GM10248 (cell line): Measurements from ENCODE around the gene DDX10.

ENCODE experiments used
- CTCF ChIA-PET: fragments of 300-600 bp; sonication (Branson Sonifier 250); formaldehyde crosslinking; extraction: SDS; loops from one replicate; lab custom pipeline; 2021; ENCODE audit warnings: antibody characterized with exemption; lab: Yijun Ruan, JAX
- POLR2A ChIA-PET: fragments of 350-650 bp; sonication (Branson Sonifier 250); formaldehyde crosslinking; extraction: SDS; loops from one replicate; lab custom pipeline; 2020; ENCODE audit warnings: antibody characterized with exemption; lab: Yijun Ruan, JAX
- DNase-seq: peaks from one replicate; pipeline ENCODE4 v3.0.0; 2012; ENCODE audit errors: extremely low spot score
- TF ChIP-seq, protein P1 (sequence below): IDR thresholded peaks from 2 replicates; pipeline ENCODE4 v1.5.1; 2012; ENCODE audit warnings: mild to moderate bottlenecking, low read depth; ENCODE audit errors: extremely low read depth, missing control alignments, control extremely low read depth

Gene DDX10

DNA sequence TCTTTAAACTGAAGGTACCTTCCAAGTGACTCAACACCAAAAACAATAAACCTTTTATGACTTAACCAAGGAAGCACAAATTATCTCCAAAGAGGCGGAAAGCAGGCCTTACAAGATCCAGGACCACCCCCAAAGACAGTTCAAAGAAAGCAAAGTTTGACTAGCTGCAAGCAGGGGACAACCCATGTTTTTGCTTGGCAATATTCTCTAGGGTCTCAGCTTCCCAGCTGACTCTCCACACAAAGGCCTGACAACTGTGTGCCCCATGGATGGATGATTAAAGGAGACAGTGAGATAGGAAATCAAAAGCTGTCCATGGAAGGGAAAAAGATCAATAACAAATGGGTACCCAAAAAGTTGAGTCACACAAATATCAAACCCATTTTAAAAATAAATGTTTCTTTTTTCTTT is 232.2 kb downstream of the DDX10 start:
- POLR2A ChIA-PET: no interaction called here
- TF ChIP-seq, protein P1, sequence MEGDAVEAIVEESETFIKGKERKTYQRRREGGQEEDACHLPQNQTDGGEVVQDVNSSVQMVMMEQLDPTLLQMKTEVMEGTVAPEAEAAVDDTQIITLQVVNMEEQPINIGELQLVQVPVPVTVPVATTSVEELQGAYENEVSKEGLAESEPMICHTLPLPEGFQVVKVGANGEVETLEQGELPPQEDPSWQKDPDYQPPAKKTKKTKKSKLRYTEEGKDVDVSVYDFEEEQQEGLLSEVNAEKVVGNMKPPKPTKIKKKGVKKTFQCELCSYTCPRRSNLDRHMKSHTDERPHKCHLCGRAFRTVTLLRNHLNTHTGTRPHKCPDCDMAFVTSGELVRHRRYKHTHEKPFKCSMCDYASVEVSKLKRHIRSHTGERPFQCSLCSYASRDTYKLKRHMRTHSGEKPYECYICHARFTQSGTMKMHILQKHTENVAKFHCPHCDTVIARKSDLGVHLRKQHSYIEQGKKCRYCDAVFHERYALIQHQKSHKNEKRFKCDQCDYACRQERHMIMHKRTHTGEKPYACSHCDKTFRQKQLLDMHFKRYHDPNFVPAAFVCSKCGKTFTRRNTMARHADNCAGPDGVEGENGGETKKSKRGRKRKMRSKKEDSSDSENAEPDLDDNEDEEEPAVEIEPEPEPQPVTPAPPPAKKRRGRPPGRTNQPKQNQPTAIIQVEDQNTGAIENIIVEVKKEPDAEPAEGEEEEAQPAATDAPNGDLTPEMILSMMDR: no peak
- no peak for DNase-seq
- CTCF ChIA-PET: interaction anchor here (0.7 kb wide), 1 partner anchor 29 kb away, joined by 3 read pairs; no protein-coding TSS in a partner anchor

DNA sequence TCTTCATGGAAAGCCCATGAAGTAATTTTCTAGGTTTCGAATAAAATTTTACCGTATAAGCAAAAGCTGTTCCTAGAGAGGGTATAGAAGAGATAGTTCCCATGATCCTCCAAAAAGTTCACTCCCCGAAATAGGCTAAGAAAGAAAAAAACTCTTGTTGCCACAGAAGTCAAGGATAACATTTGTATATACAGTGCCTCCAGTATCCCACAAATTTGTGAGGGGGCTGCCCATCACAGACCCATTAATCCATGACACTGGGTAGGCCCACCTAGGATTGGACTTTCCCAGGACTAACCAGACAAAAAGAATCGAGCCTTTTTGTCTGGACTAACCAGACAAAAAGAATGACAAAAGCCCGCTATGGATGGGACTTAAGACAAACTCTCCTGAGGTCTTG is 233.0 kb downstream of the DDX10 start:
- CTCF ChIA-PET: interaction anchor here (1.1 kb wide), 1 partner anchor 13 kb away, joined by 3 read pairs; no protein-coding TSS in a partner anchor
- TF ChIP-seq, protein P1: no peak
- POLR2A ChIA-PET: no interaction called here

DNA sequence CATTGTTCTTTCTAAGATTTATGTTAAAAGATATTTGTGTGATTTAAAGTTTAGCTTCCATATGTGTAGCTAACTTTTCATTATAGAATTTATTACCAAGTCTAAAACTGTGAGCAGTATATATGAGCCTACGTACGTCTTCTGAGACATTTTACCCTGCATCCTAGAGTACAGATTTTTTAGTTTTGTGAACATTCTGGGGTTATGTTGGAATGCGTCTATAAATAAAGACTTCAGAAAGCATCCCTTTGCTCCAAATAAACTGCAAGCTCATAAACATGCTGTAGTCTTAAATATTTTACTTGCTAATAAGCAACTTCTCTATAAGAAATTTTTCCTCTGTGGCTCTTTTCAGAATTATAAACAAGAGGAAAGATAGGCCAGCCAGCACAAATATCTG is 236.5 kb downstream of the DDX10 start:
- DNase-seq: no peak
- TF ChIP-seq, protein P1: no peak
- ChIA-PET CTCF (interaction anchor here (1.1 to 1.6 kb wide), 3 partner anchors 15 to 146 kb away, joined by 3 to 5 read pairs (median 4); no protein-coding TSS in a partner anchor), POLR2A (no interaction called here)

More for the DNA sequence above, 233.0 kb downstream of the DDX10 start:
- no peak for DNase-seq

DNA sequence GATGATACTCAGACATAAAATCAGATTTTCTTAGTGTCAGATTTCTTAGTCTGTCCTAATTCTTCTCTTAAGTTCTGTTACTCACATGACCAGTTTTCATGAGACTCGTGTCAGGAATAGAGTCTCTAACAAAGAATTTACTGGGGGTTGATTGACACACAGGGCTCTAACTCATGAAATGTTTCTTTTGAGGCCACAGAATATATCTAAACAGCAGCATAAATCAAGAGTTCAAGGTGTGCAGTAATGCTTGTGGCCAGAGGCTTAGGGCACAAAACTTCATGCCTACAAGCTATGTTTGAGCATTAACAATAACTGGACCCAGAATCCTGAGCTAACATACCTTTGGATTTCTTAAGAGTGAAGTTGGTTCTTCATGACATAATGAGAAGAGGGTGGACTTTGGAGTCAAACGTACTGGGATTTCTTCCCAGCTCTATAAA is 237.2 kb downstream of the DDX10 start:
- POLR2A ChIA-PET: no interaction called here
- TF ChIP-seq, protein P1: no peak
- no peak for DNase-seq
- CTCF ChIA-PET: interaction anchor here (1.0 to 1.6 kb wide), 5 partner anchors 13 to 147 kb away, joined by 3 to 5 read pairs (median 3); no protein-coding TSS in a partner anchor

DNA sequence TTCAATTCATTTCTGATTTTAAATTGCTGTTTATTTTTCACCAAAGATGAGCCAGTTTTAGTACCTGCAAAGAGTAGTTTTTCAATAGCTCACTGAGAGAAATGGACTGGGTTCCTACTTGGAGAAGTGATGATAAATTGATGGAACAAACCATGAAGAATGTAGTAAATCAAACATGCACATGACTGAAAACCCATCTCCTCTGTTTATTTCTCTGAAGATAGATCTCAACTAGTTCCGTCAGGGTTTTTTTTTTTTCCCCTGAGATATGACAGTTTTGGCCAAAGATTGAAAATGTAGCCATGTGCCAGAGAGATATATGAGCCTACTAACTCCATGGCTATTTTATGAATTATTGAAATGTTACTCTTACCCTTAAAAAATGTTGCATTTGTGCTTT is 239.6 kb downstream of the DDX10 start:
- CTCF ChIA-PET: no interaction called here
- TF ChIP-seq, protein P1: no peak
- no peak for DNase-seq
- POLR2A ChIA-PET: no interaction called here

DNA sequence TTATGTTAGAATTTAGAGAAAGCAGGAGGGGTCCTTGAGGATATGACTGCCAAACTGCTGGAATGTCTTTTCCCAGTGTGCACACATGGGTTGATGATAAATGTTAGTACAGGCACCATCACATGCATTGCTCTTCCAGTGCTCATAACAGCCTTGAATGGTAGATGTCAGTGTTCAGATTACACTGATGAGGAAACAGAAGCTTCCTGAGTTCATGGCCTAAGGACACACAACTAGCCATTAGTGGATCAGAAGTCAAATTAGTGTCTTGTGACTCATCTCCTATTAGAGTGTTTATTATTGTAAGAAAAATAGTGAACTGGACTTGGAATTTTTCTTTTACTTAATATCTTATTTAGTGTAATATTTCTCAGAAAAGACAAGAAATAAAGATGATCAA is 241.5 kb downstream of the DDX10 start:
- ChIA-PET POLR2A (no interaction called here), CTCF (no interaction called here)
- DNase-seq: no peak
- TF ChIP-seq, protein P1: no peak
